Uterus (tissue), 2 donors: Measurements from ENCODE around the gene BTBD16.

ENCODE experiments used
- CTCF ChIP-seq, 4 experiments: fragments of 200-600 bp in 2 of 4; fragments of 450-650 bp in 2 of 4; sonication (generic) in 2 of 4; IDR thresholded peaks; one replicate each; pipeline ENCODE4 v1.5.1; 2016 to 2019; ENCODE audit warnings: antibody characterized with exemption in 4 of 4, mild to moderate bottlenecking in 2 of 4, moderate library complexity in 1 of 4
- POLR2A ChIP-seq, 2 donors: fragments of 450-650 bp; IDR thresholded peaks; one replicate each; pipeline ENCODE4 v1.6.1; 2016; ENCODE audit warnings: antibody characterized with exemption in 2 of 2, mild to moderate bottlenecking in 1 of 2, moderate library complexity in 1 of 2

DNA sequence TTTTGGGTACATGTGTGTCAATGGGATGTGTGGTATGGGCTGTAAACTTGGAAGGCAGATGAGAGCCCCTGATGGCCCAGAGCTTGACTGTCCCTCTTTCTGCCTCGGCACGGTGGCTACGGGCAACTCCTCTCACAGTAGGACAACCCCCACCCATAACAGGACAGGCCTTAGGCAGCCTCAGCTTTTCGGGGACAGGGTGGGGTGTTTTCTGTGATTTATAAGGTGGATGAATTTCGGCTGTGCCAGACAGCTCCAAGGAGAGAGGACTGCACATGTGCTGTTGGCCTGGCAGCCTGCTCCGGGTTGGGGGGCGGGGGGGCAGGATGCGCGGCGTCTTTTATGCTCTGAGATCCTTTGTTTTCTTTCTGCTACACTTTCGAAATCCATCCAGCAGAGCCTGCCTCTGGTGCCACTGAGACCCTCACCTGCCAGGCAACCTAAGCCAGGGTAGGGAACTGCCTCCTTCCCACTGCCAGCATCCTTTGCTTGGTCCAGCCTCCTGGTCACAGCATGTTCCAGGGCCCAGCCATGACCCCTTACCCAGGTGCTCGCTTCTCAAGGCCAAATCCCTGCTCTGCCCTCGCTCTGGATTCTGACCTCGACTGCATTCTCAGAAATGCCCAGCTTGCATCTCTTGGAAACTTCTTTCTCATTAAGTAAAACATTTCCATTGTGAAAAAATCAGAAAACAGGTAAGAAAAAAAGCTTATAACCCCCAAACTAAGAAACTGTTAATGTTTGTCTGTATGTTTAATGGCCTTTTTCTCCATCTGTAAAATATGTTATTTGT is 15.4 kb upstream of the BTBD16 start:
- TF ChIP-seq POLR2A (IDR thresholded peaks at IDR 0.05) (no peak), CTCF (IDR thresholded peaks at IDR 0.05) (no peak)
